K562 (cell line): Measurements from ENCODE around the gene CALD1. TPM values are rescaled to one million over a fixed set of nuclear protein-coding genes. Genes with fewer than 3 reads are reported as not detected.
A peak's percentile ranks its signal among the peaks of the same experiment; 100 is the strongest.

ENCODE experiments used
- BHLHE40 ChIP-seq: IDR thresholded peaks from 2 replicates; pipeline ENCODE4 v1.6.1; 2011; ENCODE audit warnings: low read length, improper control_type of control experiment
- E2F3 ChIP-seq: fragments of 250-450 bp; sonication (Bioruptor Pico); IDR thresholded peaks from 2 replicates; pipeline ENCODE4 v1.4.0; 2020; ENCODE audit warnings: mild to moderate bottlenecking
- ELF2 ChIP-seq: fragments of 250-450 bp; sonication (Bioruptor Pico); IDR thresholded peaks from 2 replicates; pipeline ENCODE4 v1.5.0; 2021; ENCODE audit warnings: mild to moderate bottlenecking
- GATAD2B ChIP-seq: fragments of 450-650 bp; IDR thresholded peaks from 2 replicates; pipeline ENCODE4 v1.6.1; 2017; ENCODE audit warnings: mild to moderate bottlenecking, borderline replicate concordance
- MXI1 ChIP-seq: IDR thresholded peaks from 2 replicates; pipeline ENCODE4 v1.6.1; 2011; ENCODE audit warnings: low read depth, mild to moderate bottlenecking, improper control_type of control experiment, low read length
- NCOA1 ChIP-seq: fragments of 450-650 bp; IDR thresholded peaks from 2 replicates; pipeline ENCODE4 v1.6.1; 2016; ENCODE audit warnings: low read depth
- NCOR1 ChIP-seq: fragments of 450-650 bp; IDR thresholded peaks from 2 replicates; pipeline ENCODE4 v1.6.1; 2016; ENCODE audit warnings: mild to moderate bottlenecking, moderate library complexity
- SMARCA5 ChIP-seq: fragments of 450-650 bp; IDR thresholded peaks from 2 replicates; pipeline ENCODE4 v1.6.1; 2016
- SMARCE1 ChIP-seq: fragments of 450-650 bp; IDR thresholded peaks from 2 replicates; pipeline ENCODE4 v1.7.1; 2016; ENCODE audit warnings: mild to moderate bottlenecking
- STAT5A ChIP-seq: IDR thresholded peaks from 2 replicates; pipeline ENCODE4 v1.6.1; 2012; ENCODE audit warnings: low read length, inconsistent platforms, borderline replicate concordance
- TAF1 ChIP-seq: IDR thresholded peaks from 2 replicates; pipeline ENCODE4 v1.6.1; 2011; ENCODE audit warnings: mild to moderate bottlenecking, low read length, moderate library complexity; ENCODE audit not compliant: insufficient read depth, control insufficient read depth, severe bottlenecking; ENCODE audit errors: extremely low read depth
- TAF7 ChIP-seq: fragments of 450-650 bp; IDR thresholded peaks from 2 replicates; pipeline ENCODE4 v1.6.1; 2016; ENCODE audit warnings: missing genetic modification characterization, missing compliant biosample characterization
- ZBTB1 ChIP-seq: sonication (generic); formaldehyde crosslinking; IDR thresholded peaks from 2 replicates; pipeline ENCODE4 v1.8.1; 2023; ENCODE audit warnings: missing genetic modification reagents, low read depth, mild to moderate bottlenecking, borderline replicate concordance
- ZBTB8A ChIP-seq: fragments of 450-650 bp; IDR thresholded peaks from 2 replicates; pipeline ENCODE4 v1.6.1; 2018; ENCODE audit warnings: mild to moderate bottlenecking, moderate library complexity; ENCODE audit not compliant: partially characterized antibody
- ZHX1 ChIP-seq: fragments of 150-350 bp; conservative IDR thresholded peaks from 2 replicates; pipeline ENCODE4 v1.6.1; 2014; ENCODE audit warnings: low read length
- ZNF217 ChIP-seq: sonication (generic); formaldehyde crosslinking; IDR thresholded peaks from 2 replicates; pipeline ENCODE4 v1.8.0; 2022; ENCODE audit warnings: mild to moderate bottlenecking, missing genetic modification reagents
- ZNF407 ChIP-seq: fragments of 450-650 bp; IDR thresholded peaks from 2 replicates; pipeline ENCODE4 v1.6.1; 2016; ENCODE audit warnings: low read depth
- ZNF76 ChIP-seq: fragments of 250-450 bp; sonication (Bioruptor Pico); IDR thresholded peaks from 2 replicates; pipeline ENCODE4 v1.4.0; 2020; ENCODE audit warnings: mild to moderate bottlenecking, moderate library complexity, borderline replicate concordance
- polyA plus RNA-seq, 8 experiments: library from polyadenylated mRNA; depleted of rRNA in 4 of 8; stranded (reverse) in 5 of 8; unstranded in 3 of 8; fragments of >200 nt; fragmentation: Nextera tagmentation in 2 of 8; fragmentation: Illumina TruSeq in 1 of 8; extraction: Ambion mirVana in 2 of 8; extraction: Trizol in 1 of 8; gene quantifications; 2 replicates each; pipeline versions ENCODE4 v1.2.1 to v1.2.3, GENCODE V29; 2011 to 2014; ENCODE audit warnings: inconsistent platforms in 1 of 8, missing spikeins in 1 of 8
- total RNA-seq, 7 experiments: library from RNA; depleted of rRNA in 6 of 7; stranded (reverse); fragments of >200 nt in 6 of 7; fragmentation: Illumina TruSeq in 2 of 7; extraction: Trizol in 2 of 7; gene quantifications; 2 replicates each; pipeline versions ENCODE4 v1.2.1 to v1.2.3, GENCODE V29; 2011 to 2021; ENCODE audit warnings: low replicate concordance in 1 of 7

CALD1 gene
- total and polyA plus RNA-seq, 9 of the 15 experiments (the other 6 are each of a cell fraction or from before 2014, with no cell fraction given): 0.40 TPM; not detected in 8

- TF ChIP-seq NCOR1 (no peak), GATAD2B (0 out of 2 replicates have a peak, but pooled peaks have one; percentile 49), ZHX1 (peak; percentile 94), ZBTB8A (no peak), STAT5A (peak; percentile 24; the same call in 1 of the 2 replicates), ZBTB1 (CRISPR knock-in tag) (peak; percentile 90), E2F3 (CRISPR knock-in tag) (peak; percentile 99), ZNF407 (no peak), SMARCE1 (peak; percentile 81), SMARCA5 (peak; percentile 68; the same call in 1 of the 2 replicates), NCOA1 (peak; percentile 18; the same call in 1 of the 2 replicates), ELF2 (CRISPR knock-in tag) (peak; percentile 47; the same call in 1 of the 2 replicates), MXI1 (peak; percentile 22; the same call in 1 of the 2 replicates), ZNF76 (CRISPR knock-in tag) (peak; percentile 23; the same call in 1 of the 2 replicates), ZNF217 (CRISPR knock-in tag) (peak; percentile 86; the same call in 1 of the 2 replicates), TAF1 (peak; percentile 63), BHLHE40 (peak; percentile 46; the same call in 1 of the 2 replicates), TAF7 (tag) (peak; percentile 76)
Observed at GRCh38 chr7:134986363-134987251, 207.2 kb downstream of the CALD1 start, which contains the start of gene AGBL3 (continued).
